Upper lobe of left lung (tissue), 4 donors: Measurements from ENCODE around the gene MRPL41.

Source experiments
- EP300 ChIP-seq, 4 donors: sonication (generic); formaldehyde crosslinking; IDR thresholded peaks; one replicate each; pipeline ENCODE4 v1.5.1; 2017; ENCODE audit warnings: antibody characterized with exemption in 4 of 4, control low read depth in 2 of 4
- TF ChIP-seq, protein P1 (sequence below), 6 experiments: fragments of 450-650 bp in 4 of 6; fragments of 200-600 bp in 2 of 6; sonication (generic) in 2 of 6; IDR thresholded peaks; one replicate each; pipeline ENCODE4 v1.5.1; 2016 to 2019; ENCODE audit warnings: antibody characterized with exemption in 6 of 6

DNA sequence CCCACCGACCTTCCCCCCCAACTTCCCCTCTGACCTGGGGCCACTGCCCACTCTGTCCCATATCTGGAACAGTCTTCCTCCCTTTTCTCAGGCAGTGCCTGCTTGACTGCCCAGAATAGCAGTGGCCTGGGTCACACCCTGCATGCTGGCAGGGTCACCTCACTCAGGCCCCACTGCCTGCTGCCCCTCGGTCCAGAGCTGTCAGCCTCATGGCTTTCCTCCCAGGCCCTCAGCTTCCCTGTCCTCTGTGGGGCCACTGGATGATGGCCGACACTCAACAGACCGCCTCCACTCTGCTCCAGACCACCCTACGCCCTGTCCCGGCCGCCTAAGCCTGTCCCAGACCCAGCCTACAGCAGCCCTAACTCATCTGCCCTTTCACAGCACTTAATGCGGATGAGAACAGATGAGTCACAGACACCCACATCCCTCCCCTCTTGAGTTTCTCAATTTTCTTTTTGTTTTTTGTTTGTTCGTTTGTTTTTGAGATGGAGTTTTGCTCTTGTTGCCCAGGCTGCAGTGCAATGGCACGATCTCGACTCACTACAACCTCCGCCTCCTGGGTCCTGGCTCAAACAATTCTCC, 7.4 kb upstream of the MRPL41 start:
- TF ChIP-seq, protein P1, sequence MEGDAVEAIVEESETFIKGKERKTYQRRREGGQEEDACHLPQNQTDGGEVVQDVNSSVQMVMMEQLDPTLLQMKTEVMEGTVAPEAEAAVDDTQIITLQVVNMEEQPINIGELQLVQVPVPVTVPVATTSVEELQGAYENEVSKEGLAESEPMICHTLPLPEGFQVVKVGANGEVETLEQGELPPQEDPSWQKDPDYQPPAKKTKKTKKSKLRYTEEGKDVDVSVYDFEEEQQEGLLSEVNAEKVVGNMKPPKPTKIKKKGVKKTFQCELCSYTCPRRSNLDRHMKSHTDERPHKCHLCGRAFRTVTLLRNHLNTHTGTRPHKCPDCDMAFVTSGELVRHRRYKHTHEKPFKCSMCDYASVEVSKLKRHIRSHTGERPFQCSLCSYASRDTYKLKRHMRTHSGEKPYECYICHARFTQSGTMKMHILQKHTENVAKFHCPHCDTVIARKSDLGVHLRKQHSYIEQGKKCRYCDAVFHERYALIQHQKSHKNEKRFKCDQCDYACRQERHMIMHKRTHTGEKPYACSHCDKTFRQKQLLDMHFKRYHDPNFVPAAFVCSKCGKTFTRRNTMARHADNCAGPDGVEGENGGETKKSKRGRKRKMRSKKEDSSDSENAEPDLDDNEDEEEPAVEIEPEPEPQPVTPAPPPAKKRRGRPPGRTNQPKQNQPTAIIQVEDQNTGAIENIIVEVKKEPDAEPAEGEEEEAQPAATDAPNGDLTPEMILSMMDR (IDR thresholded peaks at IDR 0.05) = no peak
- no peak for TF ChIP-seq EP300 (IDR thresholded peaks at IDR 0.05)
